Measurements from ENCODE around the gene ACOXL.
"Not testable (repeated sequence)": the region's sequence is repeated elsewhere in the genome, so short reads cannot be mapped to it uniquely, and the experiment has no call there.

Gene ACOXL

DNA sequence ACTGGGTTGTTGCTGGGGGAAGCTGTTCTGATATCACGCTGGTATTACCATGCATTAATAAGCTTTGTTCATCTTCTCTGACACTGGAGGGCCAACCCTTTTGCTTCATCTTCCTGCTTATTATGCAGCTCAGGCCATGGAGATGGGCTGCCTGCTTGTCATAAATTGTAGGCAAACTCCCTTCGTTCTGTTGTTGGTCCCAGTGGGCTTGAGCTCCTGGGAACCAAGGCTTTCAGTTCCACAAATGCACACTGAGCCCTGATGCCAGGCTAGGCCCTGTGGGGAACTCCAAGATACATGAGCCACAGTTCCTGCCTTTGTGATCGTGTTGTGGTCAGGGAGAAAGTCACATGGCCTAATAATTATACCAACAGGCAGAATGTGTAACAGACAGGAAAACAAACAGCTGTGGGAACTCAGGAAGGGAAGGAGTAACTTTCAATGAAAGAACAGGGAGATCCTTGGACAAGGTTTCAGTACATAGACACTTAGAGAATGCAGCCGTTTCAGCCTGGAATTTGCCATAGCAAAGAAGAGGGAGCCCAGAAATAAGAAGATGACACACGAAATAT is 339.3 kb downstream of the ACOXL start:
- DNase-seq, result peak; percentile 53

DNA sequence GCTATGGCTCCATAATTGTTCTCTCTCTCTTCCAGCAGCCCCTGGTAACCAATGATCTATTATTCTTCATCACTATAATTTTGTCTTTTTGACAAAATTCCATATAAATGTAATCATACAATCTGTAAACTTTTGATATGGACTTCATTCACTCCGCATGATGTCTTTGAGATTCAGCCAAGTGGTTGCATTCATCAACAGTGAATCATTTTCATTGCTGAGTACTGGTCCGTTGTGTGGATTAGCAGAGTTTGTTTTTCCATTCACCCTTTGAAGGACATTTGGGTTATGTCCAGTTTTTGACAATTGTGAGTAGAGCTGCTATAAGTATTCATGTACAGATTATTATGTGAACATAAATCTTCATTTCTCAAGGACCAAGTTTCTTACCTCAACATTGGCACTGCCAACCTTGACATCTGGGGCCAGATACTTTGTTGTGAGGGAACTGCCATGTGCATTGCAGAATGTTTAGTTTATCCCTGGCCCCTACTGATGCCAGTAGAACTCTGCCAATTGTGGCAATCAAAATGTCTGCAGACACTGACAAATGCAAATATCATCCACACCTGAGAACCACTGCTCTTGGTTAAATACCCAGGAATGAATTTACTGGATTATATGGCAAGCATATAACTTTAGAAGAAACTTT is 340.0 kb downstream of the ACOXL start:
- no peak for DNase-seq

DNA sequence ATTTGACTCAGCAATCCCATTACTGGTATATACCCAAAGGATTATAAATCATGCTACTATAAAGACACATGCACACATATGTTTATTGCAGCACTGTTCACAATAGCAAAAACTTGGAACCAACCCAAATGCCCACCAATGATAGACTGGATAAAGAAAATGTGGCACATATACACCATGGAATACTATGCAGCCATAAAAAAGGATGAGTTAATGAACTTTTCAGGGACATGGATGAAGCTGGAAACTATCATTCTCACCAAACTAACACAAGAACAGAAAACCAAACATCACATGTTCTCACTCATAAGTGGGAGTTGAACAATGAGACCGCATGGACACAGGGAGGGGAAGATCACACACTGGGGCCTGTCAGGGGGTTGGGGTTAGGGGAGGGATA is 350.3 kb downstream of the ACOXL start:
- DNase-seq, result not testable (repeated sequence)

DNA sequence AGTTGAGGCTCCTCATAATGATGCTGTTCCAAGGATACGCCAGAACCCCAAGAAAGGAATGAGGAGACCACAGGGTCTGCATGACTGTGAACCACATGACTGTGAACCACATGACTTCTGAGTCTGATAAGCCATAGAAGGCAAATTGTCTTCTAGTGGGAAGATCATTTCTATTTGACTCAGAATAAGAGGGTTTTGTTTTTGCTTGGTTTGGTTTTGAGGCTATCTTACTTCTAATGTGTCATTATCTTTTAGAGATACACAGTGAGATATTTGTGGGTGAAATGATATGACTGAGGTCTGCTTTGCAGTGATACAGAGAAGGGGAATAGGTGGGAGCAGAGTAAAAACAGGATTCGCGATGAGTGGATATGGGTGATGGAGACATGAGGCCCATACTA is 359.4 kb downstream of the ACOXL start:
- no peak for DNase-seq

DNA sequence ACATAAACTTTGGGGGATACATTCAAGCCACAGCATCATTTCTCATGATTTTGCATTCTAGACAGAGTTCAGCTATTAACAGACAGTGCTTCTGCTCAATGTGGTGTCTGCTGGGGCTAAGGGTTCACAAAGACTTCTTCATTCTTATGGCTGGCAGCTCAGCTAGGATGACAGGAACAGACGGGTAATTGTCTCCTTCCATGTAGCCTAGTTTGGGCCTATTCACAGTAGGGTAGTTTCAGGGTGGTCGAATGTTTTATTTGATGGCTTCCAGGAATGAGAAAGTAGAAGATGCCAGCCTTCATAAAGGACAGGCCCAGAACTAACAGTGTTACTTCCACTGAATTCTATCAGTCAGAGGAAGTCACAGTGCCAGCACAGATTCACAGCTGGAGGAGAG is 362.3 kb downstream of the ACOXL start:
- no peak for DNase-seq

DNA sequence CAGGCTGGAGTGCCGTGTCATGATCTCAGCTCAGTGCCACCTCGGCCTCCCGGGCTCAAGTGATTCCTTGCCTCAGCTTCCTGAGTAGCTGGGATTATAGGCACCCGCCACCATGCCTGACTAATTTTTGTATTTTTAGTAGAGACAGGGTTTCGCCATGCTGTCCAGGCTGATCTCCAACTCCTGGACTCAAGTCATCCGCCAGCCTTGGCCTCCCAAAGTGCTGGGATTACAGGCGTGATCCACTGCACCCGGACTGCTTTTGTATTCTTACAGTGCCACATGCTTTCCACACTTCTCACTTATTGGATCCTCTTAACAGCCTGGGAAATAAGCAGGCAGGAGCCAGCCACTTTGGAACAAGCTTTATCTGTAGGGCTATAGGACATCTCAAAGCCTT is 363.1 kb downstream of the ACOXL start:
- no peak for DNase-seq

DNA sequence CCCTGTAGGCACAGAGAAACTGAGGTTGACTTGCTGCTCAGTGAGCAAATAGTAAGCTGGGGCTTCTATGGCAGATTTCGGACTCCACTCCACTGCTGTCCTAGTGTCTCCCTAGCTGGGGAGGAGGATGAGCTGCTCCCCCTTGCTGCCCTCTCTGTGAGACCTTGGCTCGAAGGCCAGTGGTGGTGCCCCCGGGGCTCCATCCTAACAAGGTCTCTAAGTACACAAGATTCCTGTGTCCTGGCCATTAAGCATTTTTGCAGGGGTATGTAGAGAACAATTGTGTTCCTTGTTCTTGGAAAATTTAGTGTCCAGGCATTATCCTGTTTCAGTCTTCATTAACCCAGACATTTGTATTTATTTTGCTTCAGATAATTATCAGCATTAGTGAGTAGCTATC is 367.0 kb downstream of the ACOXL start:
- DNase-seq, result no peak

DNA sequence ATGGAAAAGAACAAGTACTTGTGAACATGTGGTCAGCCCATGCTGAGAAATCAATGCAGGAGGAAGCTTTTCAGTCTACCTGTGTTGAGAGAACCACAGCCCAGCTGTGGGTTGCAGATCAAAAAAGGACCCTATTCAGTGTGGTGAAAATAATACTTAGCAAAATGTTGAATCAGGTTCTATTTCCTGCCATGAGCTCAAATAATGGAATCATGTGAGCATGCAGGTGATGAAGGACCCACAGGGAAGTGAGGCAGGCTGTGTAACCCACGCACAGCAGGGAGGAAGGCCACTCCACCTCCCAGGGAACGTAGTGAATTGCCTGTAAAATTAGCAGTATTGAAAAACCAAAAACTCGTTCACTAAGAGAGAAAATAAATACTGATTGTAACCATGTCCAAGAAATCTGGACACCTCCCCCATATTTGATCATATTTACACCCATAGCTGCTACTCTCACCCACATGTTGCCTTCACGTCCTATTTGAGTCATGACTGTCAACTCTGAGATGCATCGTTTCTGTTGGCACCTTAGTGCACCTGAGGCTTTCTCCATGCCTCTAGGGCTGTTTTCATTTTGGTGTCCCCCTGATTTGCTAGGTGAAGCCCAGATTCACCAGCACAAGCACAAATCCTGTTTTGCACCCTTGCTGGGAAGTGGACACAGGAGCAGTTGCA is 367.9 kb downstream of the ACOXL start:
- no peak for DNase-seq

DNA sequence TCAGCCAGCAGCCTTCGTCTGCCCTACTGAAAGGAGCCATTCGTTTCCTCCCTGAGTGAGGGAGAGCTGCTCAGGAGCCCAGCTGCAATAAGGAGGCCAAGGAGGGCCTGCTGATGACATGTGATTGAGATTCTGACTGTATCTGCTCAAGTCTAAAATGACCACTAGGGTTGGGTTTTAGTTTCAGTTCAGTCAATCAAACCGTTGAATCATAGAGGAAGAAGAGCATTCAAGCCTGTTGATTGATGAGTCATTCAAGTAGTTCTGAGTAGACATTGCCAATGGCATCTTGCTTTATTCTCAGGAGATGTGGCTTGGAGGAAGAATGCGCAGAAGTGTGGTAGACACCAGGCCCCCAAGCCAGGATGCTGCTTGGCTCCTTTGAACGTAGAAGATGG is 368.4 kb downstream of the ACOXL start:
- no peak for DNase-seq

DNA sequence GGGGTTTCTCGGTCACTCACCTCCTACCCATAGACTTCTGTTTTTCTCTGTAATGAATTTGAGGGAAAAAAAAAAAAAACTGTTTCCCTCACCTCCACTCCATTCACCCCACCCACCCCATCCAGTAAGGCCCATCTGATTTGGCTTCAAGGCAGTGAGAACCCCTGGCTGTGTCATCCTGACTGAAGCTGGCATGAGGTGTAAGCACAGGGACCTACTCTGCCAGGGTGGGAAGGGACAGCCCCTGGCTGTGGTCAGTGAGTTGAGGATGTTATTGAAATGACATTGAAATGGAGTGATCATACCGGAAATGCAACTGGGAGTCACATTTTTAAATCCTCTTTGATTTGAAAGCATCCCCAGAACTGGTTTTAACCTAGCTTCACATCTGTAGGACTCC is 369.2 kb downstream of the ACOXL start:
- DNase-seq, result no peak

DNA sequence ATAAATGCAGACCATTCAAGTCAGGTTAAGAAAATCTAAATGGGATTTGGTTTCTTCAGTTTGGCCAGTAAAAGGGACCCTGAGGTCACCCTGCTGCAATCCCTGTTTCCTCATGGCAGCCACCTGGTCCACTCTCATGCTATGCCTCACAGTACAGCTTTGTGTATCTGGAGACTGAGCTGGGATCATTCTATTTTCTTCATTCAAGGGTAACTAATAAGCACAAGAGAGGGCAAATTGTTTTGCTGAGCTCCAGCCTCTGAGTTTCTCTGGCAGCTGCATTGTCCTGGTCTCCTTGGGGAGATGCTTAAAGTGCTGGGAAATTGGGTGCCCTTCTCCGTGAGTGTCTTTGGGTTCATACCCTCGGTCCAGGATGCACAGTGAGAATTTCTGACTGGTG is 369.8 kb downstream of the ACOXL start:
- DNase-seq, result no peak

DNA sequence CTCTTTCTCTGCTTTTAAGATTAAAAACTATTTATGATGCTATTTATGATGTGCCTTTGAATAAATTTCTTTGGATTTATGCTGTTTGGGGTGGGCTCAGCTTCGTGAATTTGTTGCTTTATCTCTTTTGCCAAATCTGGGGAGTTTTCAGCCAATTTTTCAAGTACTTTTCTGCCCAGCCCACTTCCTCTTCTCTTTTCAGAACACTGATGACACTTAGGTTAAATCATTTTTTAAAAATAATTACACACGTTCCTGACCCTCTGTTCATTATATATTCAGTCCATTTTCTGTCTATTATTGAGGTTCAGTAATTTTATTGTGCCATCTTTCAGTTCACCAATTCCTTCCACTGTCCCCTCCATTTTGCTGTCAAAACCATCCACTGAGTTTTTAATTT is 373.6 kb downstream of the ACOXL start:
- no peak for DNase-seq

DNA sequence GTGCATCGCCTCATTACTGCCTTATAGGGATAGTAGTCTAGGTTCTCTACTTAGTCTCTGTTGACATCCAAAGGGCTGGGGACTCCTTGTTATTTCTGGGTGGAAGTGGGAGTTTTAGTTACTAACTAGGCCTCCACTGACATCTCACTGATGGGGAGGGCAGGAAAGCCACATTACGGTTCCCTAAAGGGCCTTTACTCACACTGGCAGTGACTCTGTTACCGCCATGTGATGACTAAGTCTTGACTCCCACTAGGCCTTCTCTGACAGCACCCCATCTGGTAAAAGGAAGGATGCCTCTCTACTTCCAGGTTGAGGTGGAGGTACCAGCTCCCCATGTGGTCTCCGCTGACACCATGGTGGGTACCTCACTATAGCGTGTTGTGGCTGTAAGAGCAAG is 374.3 kb downstream of the ACOXL start:
- no peak for DNase-seq

DNA sequence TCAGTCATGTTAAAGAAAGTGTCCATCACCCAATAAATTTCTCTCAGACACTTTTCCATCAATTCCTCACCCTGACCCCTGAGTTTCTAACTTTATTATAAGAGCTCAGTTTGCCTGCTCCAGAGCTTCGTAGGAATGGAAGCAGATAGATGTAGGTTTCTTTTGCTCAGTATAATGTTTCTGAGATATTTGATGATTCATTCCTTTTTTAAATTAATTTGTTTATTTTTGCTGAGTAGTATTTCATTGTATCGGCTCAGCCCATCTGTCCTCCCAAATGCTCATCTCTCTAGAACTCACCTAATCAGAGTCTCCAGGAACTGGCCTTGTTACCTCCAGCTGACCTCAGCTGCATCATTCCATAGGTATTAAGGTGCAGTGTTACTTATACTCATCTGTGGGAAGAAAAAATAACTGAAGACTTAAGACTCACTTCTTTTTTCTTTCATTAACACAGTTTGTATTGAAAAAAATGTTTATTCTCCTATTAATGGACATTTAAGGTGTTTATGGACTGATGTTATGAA is 376.4 kb downstream of the ACOXL start:
- no peak for DNase-seq

DNA sequence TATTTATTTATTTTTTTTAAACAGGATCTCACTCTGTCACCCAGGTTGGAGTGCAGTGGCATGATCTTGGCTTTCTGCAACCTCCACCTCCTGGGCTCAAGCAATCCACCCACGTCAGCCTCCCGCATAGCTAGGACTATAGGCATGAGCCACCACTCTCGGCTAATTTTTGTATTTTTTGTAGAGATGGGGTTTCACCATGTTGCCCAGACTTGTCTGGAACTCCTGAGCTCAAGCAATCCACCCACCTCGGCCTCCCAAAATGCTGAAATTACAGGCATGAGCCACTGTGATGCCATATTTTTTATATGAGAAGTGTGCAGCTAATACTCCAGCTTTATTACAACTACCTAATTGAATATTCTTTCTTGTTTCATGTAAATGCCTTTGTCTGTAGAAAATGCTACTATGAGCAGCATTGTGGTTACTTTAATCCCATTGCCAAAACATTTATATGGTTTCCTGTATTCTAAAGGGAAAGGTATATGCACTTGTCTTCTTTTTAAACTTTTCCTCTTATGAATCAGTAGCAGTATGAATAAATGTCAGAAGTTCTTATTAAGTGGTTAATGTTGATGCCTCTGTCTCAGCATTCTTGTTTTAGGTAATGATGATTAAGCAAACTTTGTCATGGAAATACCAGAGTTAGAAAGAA is 378.9 kb downstream of the ACOXL start:
- DNase-seq, result no peak

DNA sequence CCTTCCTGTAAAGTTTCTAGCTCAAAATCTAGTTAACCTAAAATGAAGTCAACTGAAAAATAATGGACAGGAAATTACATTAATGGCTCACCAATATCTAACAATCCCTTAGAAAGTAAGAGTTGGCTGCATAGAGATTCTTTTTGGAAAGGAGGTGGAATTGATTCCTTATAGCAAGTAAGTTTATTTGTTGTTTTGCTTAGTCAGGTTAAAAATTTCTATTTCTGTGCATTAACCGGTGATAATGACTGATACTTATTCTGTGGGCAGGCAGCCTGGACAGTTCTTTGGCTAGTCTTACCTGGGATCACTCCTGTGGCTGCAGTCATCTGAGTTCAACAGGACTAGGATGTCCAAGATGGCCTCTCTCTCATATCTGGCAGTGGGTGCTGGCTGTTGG is 381.5 kb downstream of the ACOXL start:
- DNase-seq, result no peak

DNA sequence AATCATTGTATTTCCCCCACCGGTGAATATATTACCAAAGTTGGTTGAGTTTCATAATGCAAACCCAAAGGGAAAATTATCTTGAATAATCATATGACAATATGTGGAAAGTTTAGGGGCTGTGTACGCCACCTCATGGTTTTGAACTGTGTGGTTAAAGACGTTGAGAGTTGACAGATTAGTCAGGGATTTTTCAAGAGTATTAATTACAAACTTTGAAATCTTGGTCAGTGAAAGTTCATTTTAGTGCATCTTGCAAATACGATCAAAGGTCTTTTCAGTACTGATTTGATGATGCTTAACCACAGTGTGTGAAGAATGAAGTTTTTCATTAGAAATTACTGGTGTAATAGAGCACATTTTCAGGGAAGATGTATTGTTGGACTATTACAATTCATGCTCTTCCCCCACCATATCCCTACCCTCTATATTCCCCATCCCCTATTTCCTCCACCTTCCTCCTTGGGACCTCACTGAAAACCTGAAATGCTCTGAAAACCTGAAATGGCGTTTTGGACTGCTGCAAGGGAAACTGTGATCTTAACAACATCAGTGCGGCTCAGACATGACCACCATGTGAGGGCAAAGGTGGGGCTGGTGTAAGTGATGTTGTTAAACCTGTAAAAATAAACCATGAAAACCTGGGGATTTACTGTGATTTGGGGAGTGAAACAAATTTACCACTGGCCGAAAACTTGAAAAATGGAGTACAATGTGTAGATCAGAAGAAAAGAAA is 383.8 kb downstream of the ACOXL start:
- DNase-seq, result no peak

DNA sequence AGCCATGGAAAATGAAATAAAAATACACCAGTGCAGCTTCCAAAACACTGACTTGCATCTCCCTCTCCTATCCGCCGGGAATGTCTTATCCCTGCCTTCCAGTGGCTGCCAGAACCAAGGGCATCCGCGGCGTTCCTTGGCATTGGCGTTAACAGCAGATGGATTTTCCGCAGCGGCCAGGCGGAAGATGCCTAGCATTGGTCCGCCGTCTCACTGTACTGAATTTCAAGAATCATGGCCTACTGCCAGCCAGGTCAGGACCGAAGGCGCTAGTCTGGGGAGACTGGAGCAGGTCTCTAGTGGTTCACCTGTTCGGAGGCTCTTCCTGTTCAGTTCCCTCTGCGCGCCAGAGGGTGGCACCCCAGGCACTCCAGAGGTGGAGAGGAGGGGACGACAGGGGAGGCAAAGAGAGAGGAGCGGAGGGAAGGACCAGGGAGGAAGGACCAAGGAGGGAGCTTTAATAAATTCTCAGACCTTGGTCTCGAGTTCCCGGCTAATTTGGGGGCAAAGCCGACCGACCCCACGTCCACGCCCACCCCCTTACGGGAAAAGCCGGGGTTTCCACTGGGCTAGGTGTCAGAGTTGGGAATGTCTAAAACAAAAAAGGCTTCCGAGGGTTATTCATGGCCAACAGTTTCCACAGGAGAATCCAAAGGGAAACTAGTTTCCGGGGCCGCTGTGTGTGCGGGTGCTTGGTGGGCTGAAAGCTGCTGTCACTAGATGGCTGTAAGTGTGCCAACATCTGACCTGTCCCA is 384.6 kb downstream of the ACOXL start:
- DNase-seq, result peak; percentile 68

DNA sequence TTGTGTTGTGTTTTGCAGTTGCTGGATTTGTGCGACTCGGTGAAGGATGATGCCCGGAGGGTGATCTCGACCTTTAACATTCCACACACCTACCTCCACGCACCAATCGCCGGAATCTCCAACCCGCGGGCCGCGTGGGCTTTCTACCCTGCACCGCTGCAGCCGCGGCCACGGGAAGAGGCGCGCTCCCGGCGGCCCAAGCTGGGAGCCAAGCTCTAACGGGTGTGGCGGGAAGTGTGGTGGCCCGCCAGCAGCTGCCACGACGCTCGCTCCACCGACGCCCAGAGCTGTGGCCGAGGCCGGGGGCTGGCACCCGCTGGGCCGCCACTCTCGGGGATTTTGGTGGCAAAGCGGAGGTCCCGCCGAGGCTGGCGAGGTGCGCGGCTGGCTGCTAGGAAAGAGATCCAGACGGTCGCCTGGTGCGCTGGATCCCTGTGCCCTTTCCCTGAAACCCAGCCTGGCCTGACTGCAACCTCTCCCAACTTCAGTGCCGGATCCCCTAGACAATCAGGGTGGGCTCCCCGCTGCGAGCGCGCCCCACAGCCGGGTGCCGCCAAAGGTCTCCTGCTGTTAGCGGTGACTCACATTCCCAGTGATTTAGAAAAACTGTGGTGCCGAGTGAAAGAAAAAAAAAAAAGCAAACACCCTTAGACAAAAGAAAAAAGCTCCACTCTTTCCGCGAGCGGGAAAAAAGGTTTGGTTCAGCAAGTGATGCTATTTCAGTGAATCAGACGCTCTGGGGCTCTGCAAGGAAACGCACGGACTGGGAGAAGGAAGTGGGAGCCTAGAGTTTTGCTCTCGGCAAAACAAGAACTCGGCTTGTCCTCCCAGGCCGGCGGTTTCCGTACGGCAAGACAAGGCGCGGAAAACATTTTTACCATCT is 385.5 kb downstream of the ACOXL start:
- no peak for DNase-seq

DNA sequence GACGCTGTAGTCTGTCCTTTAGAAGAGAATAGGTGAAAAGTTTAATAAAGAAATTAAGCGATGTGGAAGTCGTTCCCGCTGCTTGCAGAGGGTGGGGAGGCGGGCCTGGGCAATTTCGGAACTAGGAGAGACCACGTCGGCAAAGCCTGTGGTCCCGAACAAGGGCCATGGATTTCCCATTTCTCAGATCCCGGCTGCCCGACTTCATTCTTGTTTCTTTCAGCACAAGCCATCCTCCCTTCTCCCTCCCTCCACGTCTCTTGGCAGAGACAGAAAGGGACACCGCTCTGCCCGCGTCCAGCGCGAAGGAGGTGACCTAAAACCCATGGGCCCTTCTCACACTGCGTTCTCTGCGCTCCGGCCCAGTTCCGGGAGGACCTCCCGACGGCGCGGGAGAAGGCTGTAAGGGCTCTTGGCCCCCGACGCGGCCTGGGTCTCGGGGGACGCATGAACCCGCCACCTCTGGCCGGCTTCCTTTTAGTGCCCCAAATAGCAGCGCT is 386.2 kb downstream of the ACOXL start:
- DNase-seq, result no peak
